Neural progenitor cell (in vitro differentiated cells): ENCODE data around the gene VCY1B. TPM values are rescaled to one million over a fixed set of nuclear protein-coding genes. Genes with fewer than 3 reads are reported as not detected.
"Not testable (repeated sequence)": the region's sequence is repeated elsewhere in the genome, so short reads cannot be mapped to it uniquely, and the experiment has no call there.

Experiments
- DNase-seq: peaks from one replicate; pipeline ENCODE4 v3.0.0-alpha.2; 2016; ENCODE audit warnings: low spot score
- H2AFZ ChIP-seq: fragments of 200-600 bp; sonication (generic); replicated peaks from 2 replicates; pipeline ENCODE4 v1.6.1; 2016; ENCODE audit warnings: antibody characterized with exemption
- H3F3A ChIP-seq: fragments of 200-600 bp; sonication (generic); 2 replicates; pipeline ENCODE4 v1.6.1; 2016; ENCODE audit warnings: antibody characterized with exemption, low read depth
- H3K27ac ChIP-seq: fragments of 200-600 bp; sonication (generic); 2 replicates; pipeline ENCODE4 v1.5.1; 2016; ENCODE audit warnings: mild to moderate bottlenecking
- H3K27me3 ChIP-seq: fragments of 200-600 bp; sonication (generic); 2 replicates; pipeline ENCODE4 v1.6.1; 2016; ENCODE audit warnings: mild to moderate bottlenecking, moderate library complexity
- H3K36me3 ChIP-seq: fragments of 200-600 bp; sonication (generic); 2 replicates; pipeline ENCODE4 v1.5.1; 2016
- H3K4me1 ChIP-seq: fragments of 200-600 bp; sonication (generic); 2 replicates; pipeline ENCODE4 v1.6.1; 2016; ENCODE audit warnings: mixed run types
- H3K4me2 ChIP-seq: fragments of 200-600 bp; sonication (generic); 2 replicates; pipeline ENCODE4 v1.6.1; 2016
- H3K4me3 ChIP-seq: fragments of 200-600 bp; sonication (generic); 2 replicates; pipeline ENCODE4 v1.5.1; 2016
- H3K79me2 ChIP-seq: fragments of 200-600 bp; sonication (generic); 2 replicates; pipeline ENCODE4 v1.6.1; 2016; ENCODE audit warnings: low read depth
- H3K9ac ChIP-seq: fragments of 200-600 bp; sonication (generic); 2 replicates; pipeline ENCODE4 v1.6.1; 2016
- H3K9me3 ChIP-seq: fragments of 200-600 bp; sonication (generic); 2 replicates; pipeline ENCODE4 v1.5.1; 2016; ENCODE audit warnings: low read depth
- H4K20me1 ChIP-seq: fragments of 200-600 bp; sonication (generic); 2 replicates; pipeline ENCODE4 v1.6.1; 2016; ENCODE audit warnings: low read depth
- H3K27ac Mint-ChIP-seq: 3 replicates; pipeline ENCODE4 v1.8.0; 2021; ENCODE audit warnings: mixed read lengths
- H3K27me3 Mint-ChIP-seq: 2 replicates; pipeline ENCODE4 v1.8.0; 2022; ENCODE audit warnings: low read depth, mild to moderate bottlenecking, inconsistent platforms, moderate library complexity, mixed read lengths; ENCODE audit not compliant: insufficient read depth
- H3K36me3 Mint-ChIP-seq: 3 replicates; pipeline ENCODE4 v1.8.0; 2021; ENCODE audit warnings: mixed read lengths
- H3K4me1 Mint-ChIP-seq: 3 replicates; pipeline ENCODE4 v1.8.0; 2021; ENCODE audit warnings: mixed read lengths
- H3K4me3 Mint-ChIP-seq: 3 replicates; pipeline ENCODE4 v1.8.0; 2021; ENCODE audit warnings: mild to moderate bottlenecking, moderate library complexity, mixed read lengths
- H3K9me3 Mint-ChIP-seq: 3 replicates; pipeline ENCODE4 v1.8.0; 2020; ENCODE audit warnings: mixed read lengths
- CTCF ChIP-seq: fragments of 200-600 bp; sonication (generic); IDR thresholded peaks from 2 replicates; pipeline ENCODE4 v1.5.1; 2017; ENCODE audit warnings: antibody characterized with exemption, mild to moderate bottlenecking
- EZH2 ChIP-seq: fragments of 200-600 bp; sonication (generic); IDR thresholded peaks from 2 replicates; pipeline ENCODE4 v1.6.1; 2017; ENCODE audit warnings: antibody characterized with exemption, mild to moderate bottlenecking, moderate library complexity
- EZH2phosphoT487 ChIP-seq: fragments of 200-600 bp; sonication (generic); IDR thresholded peaks from 2 replicates; pipeline ENCODE4 v1.6.1; 2017; ENCODE audit warnings: antibody characterized with exemption
- total RNA-seq: library from RNA; depleted of rRNA; stranded (reverse); fragments of >200 nt; gene quantifications from 2 replicates; pipeline ENCODE4 v1.2.3, GENCODE V29; 2015; ENCODE audit warnings: low replicate concordance

The VCY1B gene
- total RNA-seq, result not detected in 2 replicates

- not testable (repeated sequence) for H4K20me1 ChIP-seq, H3K27me3 ChIP-seq, H3K27ac ChIP-seq, H3K79me2 ChIP-seq, H3F3A ChIP-seq, H3K9me3 Mint-ChIP-seq, H3K27ac Mint-ChIP-seq, H3K36me3 ChIP-seq, DNase-seq, H2AFZ ChIP-seq, H3K9ac ChIP-seq, H3K4me1 ChIP-seq, H3K4me3 Mint-ChIP-seq, H3K27me3 Mint-ChIP-seq, H3K36me3 Mint-ChIP-seq, H3K4me1 Mint-ChIP-seq, H3K4me2 ChIP-seq, H3K4me3 ChIP-seq, H3K9me3 ChIP-seq
Observed at GRCh38 chrY:14055927-14056326, at the start of gene VCY1B. Gene VCY1B, plus strand, starts transcription at chrY:14056227. Its CDS starts 63 bp downstream, at chrY:14056290.

GRCh38 chrY:14011916-14012315 is 44.1 kb upstream of the VCY1B start:
- not testable (repeated sequence) for H3K4me3 Mint-ChIP-seq, H3K4me1 Mint-ChIP-seq, H3K4me1 ChIP-seq, H3K36me3 Mint-ChIP-seq, H2AFZ ChIP-seq, DNase-seq, H3K4me2 ChIP-seq, H3K9me3 ChIP-seq, H3K4me3 ChIP-seq, H3K27me3 ChIP-seq, H3K36me3 ChIP-seq, H3K9ac ChIP-seq, H3K27ac ChIP-seq, H3K9me3 Mint-ChIP-seq, H3K27me3 Mint-ChIP-seq, H4K20me1 ChIP-seq, H3K79me2 ChIP-seq, H3K27ac Mint-ChIP-seq, H3F3A ChIP-seq

- not testable (repeated sequence) for H3K4me3 Mint-ChIP-seq, H3K4me1 Mint-ChIP-seq, DNase-seq, H3K27me3 Mint-ChIP-seq, H3K36me3 Mint-ChIP-seq, H4K20me1 ChIP-seq, H3K27me3 ChIP-seq, H3F3A ChIP-seq, H3K9me3 Mint-ChIP-seq, H2AFZ ChIP-seq, H3K4me1 ChIP-seq, H3K4me3 ChIP-seq, H3K36me3 ChIP-seq, H3K9me3 ChIP-seq, H3K27ac ChIP-seq, H3K9ac ChIP-seq, H3K79me2 ChIP-seq, H3K27ac Mint-ChIP-seq, H3K4me2 ChIP-seq
Observed at GRCh38 chrY:14030395-14030794, 25.6 kb upstream of the VCY1B start.

- H3K36me3 Mint-ChIP-seq, result no peaks in the 10 kb centered on the region
- H2AFZ ChIP-seq, result no peak overlapping the region
- no peak overlapping the region for H3K4me3 Mint-ChIP-seq
- no peaks in the 10 kb centered on the region for H3F3A ChIP-seq
- H3K79me2 ChIP-seq, result no peaks in the 10 kb centered on the region
- no peaks in the 10 kb centered on the region for H3K27me3 Mint-ChIP-seq
- no peak for TF ChIP-seq EZH2phosphoT487
- TF ChIP-seq EZH2, result no peak
- TF ChIP-seq CTCF, result no peak
- no peak for DNase-seq
- H3K36me3 ChIP-seq, result no peaks in the 10 kb centered on the region
- H3K27ac Mint-ChIP-seq, result no peak overlapping the region
- no peaks in the 10 kb centered on the region for H3K9me3 Mint-ChIP-seq
- no peaks in the 10 kb centered on the region for H3K27me3 ChIP-seq
- no peaks in the 10 kb centered on the region for H3K4me1 ChIP-seq
- no peak overlapping the region for H3K9ac ChIP-seq
- H3K4me1 Mint-ChIP-seq, result no peaks in the 10 kb centered on the region
- no peaks in the 10 kb centered on the region for H4K20me1 ChIP-seq
- no peak overlapping the region for H3K27ac ChIP-seq
- no peaks in the 10 kb centered on the region for H3K9me3 ChIP-seq
- no peak overlapping the region for H3K4me2 ChIP-seq
- H3K4me3 ChIP-seq, result no peak overlapping the region
Observed at GRCh38 chrY:14085877-14086276, 29.9 kb downstream of the VCY1B start.

Other genes starting within 250 kb of the VCY1B start
- gene VCY, start 69.8 kb upstream of the VCY1B start, total RNA-seq, result not detected in 2 replicates